ENCODE data around the gene FBXW12.

- TF ChIP-seq SIN3A (IDR thresholded peaks at IDR 0.05; ENCODE audit: low read depth) (no peak), POLR2AphosphoS5 (IDR thresholded peaks at IDR 0.05; ENCODE audit: low read depth, low read length) (no peak)
- TF ChIP-seq, protein P1, sequence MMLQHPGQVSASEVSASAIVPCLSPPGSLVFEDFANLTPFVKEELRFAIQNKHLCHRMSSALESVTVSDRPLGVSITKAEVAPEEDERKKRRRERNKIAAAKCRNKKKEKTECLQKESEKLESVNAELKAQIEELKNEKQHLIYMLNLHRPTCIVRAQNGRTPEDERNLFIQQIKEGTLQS (IDR thresholded peaks at IDR 0.05): no peak
- TF ChIP-seq, protein P2, sequence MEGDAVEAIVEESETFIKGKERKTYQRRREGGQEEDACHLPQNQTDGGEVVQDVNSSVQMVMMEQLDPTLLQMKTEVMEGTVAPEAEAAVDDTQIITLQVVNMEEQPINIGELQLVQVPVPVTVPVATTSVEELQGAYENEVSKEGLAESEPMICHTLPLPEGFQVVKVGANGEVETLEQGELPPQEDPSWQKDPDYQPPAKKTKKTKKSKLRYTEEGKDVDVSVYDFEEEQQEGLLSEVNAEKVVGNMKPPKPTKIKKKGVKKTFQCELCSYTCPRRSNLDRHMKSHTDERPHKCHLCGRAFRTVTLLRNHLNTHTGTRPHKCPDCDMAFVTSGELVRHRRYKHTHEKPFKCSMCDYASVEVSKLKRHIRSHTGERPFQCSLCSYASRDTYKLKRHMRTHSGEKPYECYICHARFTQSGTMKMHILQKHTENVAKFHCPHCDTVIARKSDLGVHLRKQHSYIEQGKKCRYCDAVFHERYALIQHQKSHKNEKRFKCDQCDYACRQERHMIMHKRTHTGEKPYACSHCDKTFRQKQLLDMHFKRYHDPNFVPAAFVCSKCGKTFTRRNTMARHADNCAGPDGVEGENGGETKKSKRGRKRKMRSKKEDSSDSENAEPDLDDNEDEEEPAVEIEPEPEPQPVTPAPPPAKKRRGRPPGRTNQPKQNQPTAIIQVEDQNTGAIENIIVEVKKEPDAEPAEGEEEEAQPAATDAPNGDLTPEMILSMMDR (IDR thresholded peaks at IDR 0.05 in 2 of 3, conservative IDR thresholded peaks at IDR 0.05 in 1 of 3; ENCODE audit: borderline replicate concordance in 1 of 3, insufficient read depth in 1 of 3, low read depth in 2 of 3, low read length in 2 of 3): no peak
- TF ChIP-seq, protein P3, sequence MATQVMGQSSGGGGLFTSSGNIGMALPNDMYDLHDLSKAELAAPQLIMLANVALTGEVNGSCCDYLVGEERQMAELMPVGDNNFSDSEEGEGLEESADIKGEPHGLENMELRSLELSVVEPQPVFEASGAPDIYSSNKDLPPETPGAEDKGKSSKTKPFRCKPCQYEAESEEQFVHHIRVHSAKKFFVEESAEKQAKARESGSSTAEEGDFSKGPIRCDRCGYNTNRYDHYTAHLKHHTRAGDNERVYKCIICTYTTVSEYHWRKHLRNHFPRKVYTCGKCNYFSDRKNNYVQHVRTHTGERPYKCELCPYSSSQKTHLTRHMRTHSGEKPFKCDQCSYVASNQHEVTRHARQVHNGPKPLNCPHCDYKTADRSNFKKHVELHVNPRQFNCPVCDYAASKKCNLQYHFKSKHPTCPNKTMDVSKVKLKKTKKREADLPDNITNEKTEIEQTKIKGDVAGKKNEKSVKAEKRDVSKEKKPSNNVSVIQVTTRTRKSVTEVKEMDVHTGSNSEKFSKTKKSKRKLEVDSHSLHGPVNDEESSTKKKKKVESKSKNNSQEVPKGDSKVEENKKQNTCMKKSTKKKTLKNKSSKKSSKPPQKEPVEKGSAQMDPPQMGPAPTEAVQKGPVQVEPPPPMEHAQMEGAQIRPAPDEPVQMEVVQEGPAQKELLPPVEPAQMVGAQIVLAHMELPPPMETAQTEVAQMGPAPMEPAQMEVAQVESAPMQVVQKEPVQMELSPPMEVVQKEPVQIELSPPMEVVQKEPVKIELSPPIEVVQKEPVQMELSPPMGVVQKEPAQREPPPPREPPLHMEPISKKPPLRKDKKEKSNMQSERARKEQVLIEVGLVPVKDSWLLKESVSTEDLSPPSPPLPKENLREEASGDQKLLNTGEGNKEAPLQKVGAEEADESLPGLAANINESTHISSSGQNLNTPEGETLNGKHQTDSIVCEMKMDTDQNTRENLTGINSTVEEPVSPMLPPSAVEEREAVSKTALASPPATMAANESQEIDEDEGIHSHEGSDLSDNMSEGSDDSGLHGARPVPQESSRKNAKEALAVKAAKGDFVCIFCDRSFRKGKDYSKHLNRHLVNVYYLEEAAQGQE (IDR thresholded peaks at IDR 0.05; ENCODE audit: low read depth): no peak
Measured at GRCh38 chr3:48437812-48438211, 65.8 kb downstream of the FBXW12 start.

Measured in HCT116 (cell line).